Measurements from ENCODE around the gene RNU1-4.
"Not testable (repeated sequence)": the region's sequence is repeated elsewhere in the genome, so short reads cannot be mapped to it uniquely, and the experiment has no call there.

DNA sequence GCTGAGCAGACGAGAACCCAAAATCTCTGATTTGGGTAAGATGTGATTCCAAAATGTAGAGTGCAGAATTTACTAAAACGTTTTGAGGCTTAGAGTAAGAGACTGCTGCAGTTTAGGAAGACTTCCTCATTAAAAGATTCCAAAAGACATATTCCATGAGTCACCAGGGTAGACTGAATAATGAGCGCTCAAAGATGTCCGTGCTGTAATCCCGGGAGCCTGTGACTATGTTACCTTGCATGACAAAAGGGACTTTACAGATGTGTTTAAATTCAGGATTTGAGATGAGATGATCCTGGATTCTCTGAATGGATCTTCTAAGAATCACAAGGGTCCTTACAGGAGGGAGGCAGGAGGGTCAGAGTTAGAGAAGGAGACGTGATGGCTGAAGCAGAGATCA is 33.4 kb downstream of the RNU1-4 start:
- TF ChIP-seq, protein P1, sequence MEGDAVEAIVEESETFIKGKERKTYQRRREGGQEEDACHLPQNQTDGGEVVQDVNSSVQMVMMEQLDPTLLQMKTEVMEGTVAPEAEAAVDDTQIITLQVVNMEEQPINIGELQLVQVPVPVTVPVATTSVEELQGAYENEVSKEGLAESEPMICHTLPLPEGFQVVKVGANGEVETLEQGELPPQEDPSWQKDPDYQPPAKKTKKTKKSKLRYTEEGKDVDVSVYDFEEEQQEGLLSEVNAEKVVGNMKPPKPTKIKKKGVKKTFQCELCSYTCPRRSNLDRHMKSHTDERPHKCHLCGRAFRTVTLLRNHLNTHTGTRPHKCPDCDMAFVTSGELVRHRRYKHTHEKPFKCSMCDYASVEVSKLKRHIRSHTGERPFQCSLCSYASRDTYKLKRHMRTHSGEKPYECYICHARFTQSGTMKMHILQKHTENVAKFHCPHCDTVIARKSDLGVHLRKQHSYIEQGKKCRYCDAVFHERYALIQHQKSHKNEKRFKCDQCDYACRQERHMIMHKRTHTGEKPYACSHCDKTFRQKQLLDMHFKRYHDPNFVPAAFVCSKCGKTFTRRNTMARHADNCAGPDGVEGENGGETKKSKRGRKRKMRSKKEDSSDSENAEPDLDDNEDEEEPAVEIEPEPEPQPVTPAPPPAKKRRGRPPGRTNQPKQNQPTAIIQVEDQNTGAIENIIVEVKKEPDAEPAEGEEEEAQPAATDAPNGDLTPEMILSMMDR (IDR thresholded peaks at IDR 0.05), result not testable (repeated sequence)
- not testable (repeated sequence) for TF ChIP-seq POLR2A (IDR thresholded peaks at IDR 0.05)

Data from thyroid gland (tissue), 4 donors.